HCT116 (cell line): ENCODE data around the gene TJP2.

ENCODE experiments used
- CTCF ChIP-seq, 3 experiments: fragments of 200-600 bp in 1 of 3; sonication (generic) in 1 of 3; IDR thresholded peaks in 2 of 3; conservative IDR thresholded peaks in 1 of 3; 2 replicates each; pipeline ENCODE4 v1.5.1; 2012 to 2017; ENCODE audit warnings: low read depth in 2 of 3, low read length in 2 of 3, antibody characterized with exemption in 1 of 3, borderline replicate concordance in 1 of 3, control low read depth in 1 of 3, mild to moderate bottlenecking in 1 of 3, mixed read lengths in 1 of 3, mixed run types in 1 of 3, moderate library complexity in 1 of 3; ENCODE audit not compliant: insufficient read depth in 1 of 3
- EZH2 ChIP-seq: fragments of 200-600 bp; sonication (generic); IDR thresholded peaks from 2 replicates; pipeline ENCODE4 v1.6.1; 2017; ENCODE audit warnings: antibody characterized with exemption, mixed run types
- POLR2A ChIP-seq: IDR thresholded peaks from 2 replicates; pipeline ENCODE4 v1.7.0; 2011; ENCODE audit warnings: borderline replicate concordance; ENCODE audit not compliant: insufficient read depth, insufficient read length; ENCODE audit errors: extremely low read depth
- POLR2AphosphoS5 ChIP-seq: IDR thresholded peaks from 2 replicates; pipeline ENCODE4 v1.6.1; 2011; ENCODE audit warnings: mild to moderate bottlenecking, low read depth, low read length, moderate library complexity
- SIN3A ChIP-seq: IDR thresholded peaks from 2 replicates; pipeline ENCODE4 v1.6.1; 2012; ENCODE audit warnings: low read depth

GRCh38 chr9:69255591-69255990 is 81.5 kb downstream of the TJP2 start:
- no peak for TF ChIP-seq CTCF (IDR thresholded peaks at IDR 0.05 in 2 of 3, conservative IDR thresholded peaks at IDR 0.05 in 1 of 3; ENCODE audit: borderline replicate concordance in 1 of 3, insufficient read depth in 1 of 3, low read depth in 2 of 3, low read length in 2 of 3)
- TF ChIP-seq POLR2AphosphoS5 = no peak
- TF ChIP-seq POLR2A = no peak
- no peak for TF ChIP-seq SIN3A
- TF ChIP-seq EZH2 = no peak
